GM19468 (cell line): ENCODE data around the gene JAG1.
A peak's percentile ranks its signal among the peaks of the same experiment; 100 is the strongest.

ENCODE experiments used
- ATAC-seq: cut with Tn5 transposase; IDR thresholded peaks from one replicate; pipeline ENCODE4 v1.9.1; 2021; ENCODE audit warnings: mild to moderate bottlenecking, moderate library complexity, moderate number of reproducible peaks; ENCODE audit not compliant: unreplicated experiment; ENCODE audit errors: extremely low read depth

The JAG1 gene

DNA sequence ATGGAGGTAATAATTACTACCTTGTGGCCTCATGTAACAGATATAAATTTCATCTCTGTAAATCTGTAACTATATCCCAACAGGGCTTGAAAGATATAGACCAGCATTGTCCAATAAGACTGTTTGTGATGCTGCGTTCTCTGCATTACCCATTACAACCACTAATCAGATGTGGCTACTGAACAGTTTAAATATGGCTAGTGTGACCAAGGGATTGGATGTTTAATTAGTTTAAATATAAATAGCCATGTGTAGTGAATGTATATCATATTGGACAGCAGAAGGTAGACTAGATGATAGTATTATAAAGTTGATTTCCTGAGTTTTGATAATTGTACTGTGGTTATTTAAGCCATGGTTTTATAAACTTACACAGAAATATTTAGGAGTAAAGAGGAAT lies 27.8 kb upstream of the JAG1 start:
- no peak for ATAC-seq

DNA sequence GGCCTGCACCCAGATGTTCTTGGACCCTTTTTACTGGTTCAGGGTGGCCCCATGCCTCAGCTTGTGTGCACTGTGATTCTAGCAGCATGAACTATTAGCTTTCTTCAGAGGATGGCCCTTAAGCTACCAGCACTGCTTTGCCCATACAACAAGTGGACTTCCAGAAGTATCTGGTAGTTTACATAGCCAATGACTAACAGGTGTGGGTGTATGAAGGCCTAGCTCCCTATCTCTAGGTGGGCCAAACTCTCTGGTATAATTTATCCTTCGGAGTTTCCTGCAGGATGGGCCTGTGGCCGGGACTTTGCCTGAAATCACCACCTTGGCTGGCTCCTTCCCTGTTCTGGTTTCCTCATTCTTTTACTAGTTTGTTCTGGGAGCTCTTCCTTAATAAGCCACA lies 26.1 kb upstream of the JAG1 start:
- ATAC-seq, result no peak

DNA sequence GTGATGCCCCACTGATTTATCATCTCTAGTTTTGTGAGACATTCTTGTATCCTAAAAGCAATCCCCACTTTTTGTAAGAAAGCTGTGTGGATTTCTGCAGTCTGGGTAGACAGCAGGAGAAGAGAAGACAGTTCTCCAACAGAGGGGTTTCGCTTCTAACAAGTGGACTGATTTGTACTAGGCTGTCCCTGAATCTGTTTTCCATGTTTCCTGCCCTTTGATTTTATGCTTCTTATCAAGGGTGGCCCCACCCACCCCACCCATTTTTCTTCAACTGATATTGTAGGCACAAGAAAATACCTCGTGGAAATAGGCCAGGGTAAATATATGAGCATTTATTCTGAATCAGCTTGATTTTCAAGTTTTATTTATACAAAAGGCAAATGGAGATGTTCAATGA lies 25.7 kb upstream of the JAG1 start:
- ATAC-seq, result no peak

DNA sequence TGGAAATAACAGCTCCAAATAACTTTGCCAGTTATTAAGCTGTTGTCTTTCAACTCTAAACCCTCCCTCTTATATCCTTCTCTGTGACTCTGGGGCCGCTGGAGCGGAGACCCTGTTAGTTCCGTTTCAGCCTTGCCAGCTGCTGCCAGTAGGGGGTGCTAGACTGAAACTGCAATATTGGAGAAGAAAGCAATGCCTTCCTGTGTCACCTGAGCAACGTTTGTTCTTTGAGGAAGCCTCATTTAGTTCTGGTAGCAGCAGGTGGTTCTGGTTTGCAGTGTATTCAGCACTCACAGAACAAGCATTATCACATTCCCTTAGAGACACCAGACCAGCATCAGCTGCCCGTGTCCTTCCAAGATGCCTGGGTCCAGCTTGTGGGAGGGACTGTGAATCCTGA lies 22.9 kb upstream of the JAG1 start:
- no peak for ATAC-seq

DNA sequence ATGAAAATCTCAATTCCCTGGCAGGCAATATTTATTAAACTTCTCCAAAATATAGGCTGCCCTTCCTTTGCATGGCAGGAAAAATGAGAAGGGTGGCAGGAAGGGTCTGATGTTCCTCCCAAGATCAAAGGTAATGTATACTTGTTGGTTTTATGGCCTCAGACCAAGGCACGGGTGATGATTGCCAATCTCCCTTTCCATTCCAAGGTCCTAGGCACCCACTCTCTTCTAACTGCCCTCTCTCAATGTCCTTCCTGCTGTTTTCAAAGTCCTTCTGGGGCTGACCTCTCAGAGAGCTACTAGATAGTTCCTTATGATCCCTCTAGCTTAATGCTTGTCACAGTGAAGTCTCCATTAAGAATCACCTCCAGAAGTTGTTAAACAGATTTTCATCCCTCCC lies 15.6 kb upstream of the JAG1 start:
- no peak for ATAC-seq

DNA sequence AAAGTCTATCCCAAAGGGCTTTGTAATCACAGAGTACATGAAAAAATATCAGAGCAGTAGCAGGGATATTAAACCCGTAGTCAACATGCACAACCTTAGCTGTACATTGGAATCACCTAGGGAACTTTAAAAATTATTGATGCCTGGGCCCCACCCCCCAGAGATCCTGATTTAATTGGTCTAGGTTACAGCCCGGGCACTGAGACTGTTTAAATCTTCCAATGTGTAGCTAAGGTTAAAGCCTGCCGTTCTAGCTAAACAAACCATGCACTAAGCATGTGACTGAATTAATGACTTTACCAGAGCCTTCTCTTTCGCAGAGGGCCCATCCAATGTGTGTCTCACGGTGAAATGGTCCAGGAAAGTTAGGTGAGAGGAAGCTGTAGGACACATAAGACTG lies 14.1 kb upstream of the JAG1 start:
- ATAC-seq, result no peak

DNA sequence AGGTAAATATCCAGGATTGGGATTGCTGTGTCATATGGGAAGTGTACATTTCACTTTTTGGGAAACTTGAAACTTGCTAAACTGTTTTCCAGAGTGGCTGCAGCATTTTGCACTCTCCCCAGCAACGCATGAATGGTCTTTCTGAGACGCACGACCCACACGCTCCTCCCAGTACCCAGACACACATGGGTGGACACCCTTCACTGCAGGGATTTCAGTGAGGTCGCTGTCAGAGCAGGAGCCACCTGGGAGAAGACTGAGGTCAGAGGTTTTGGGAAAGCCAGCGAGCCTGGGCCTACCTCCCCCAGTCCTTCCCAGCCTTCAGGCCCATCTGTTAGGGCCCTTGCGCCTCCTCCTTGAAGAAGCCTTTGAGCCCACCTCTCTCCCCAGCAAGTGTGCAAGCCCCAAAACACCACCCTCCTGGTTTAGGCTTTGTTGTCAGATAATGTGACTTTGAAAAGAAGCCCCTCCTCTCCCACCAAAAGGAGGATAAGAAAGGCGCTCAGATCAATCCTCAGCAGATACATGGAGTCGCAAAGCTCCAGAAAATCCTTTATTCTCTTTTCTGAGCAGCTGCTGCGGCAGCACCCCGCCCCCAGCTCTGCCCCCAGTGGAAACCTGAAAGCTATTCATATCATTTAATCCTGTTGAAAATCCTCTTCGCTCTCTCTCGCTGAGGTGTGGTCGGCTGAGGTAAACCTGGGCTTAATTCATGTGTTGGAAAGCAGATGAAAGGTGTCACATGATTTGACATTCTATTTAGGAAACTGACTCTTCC lies 12.7 kb upstream of the JAG1 start:
- no peak for ATAC-seq

DNA sequence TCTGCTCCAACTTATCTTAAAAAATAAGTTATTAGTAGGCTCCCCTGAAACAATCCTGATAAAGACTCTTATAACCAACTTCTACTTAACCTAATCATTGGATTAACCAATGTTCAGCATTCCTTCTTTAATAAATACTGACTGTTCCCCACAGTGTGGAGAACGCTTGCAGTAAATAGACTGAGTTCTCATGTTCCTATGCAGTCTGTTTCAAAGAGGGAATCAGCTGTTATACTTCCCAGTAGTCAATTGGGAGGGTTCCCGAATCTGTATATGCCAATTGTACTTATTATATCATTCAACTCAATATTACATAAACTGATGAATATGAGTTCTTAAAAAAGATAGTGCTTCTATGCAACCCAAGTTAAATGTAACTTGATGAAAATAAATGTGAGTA lies 9.7 kb upstream of the JAG1 start:
- ATAC-seq, result no peak

DNA sequence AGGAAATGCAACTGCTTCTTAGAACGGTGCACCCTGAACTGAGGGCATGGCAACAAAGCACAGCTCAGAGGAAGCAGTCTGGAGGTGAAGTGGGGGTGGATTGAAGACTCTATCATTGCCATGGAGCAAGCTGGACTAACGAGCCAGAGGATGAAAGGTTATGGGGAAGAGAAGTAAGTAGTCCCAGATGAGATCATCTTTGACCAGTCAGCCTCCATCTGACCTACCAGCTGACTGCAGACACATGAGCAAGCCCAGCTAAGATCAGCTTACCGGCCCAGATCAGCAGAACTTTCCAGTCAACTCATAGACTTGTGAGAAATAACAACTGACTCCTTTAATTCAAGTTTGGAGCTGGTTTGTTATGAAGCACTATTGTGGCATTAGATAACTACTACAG lies 9.1 kb upstream of the JAG1 start:
- ATAC-seq, result no peak

DNA sequence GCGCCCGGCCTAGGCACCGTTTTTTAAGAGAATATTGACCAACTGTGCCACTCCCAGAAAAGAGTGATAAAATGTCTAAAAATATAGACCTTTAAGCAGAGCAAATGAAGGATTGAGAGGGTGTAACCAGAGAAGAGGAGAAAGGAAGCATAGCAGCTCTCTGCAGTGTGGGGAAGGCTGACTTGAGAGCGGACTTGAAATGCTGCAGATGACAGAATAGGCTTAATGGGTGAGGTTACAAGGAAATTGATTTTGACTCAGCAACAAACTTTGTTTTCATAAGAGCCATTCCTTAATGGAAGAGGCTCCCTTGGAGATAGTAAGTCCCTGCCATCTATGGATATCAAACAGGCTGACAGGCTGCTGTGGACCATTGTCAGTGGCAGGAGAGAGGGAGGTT lies 7.7 kb upstream of the JAG1 start:
- no peak for ATAC-seq

DNA sequence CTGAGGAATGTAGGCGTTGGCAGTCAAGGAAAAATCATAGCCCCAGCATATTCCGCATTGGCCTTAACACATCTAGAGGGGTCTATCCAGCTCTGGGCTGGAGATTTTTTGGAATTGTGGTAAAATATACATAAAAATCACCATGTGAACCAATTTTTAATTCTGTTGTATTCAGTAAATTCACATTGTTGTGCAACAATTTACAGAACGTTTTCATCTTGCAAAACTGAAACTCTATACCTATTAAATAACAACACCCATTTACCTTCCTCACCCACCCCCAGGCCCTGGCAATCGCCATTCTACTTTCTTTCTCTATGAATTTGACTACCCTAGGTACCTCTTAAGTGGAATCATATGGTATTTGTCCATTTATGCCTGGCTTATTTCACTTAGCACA lies 6.8 kb upstream of the JAG1 start:
- no peak for ATAC-seq

DNA sequence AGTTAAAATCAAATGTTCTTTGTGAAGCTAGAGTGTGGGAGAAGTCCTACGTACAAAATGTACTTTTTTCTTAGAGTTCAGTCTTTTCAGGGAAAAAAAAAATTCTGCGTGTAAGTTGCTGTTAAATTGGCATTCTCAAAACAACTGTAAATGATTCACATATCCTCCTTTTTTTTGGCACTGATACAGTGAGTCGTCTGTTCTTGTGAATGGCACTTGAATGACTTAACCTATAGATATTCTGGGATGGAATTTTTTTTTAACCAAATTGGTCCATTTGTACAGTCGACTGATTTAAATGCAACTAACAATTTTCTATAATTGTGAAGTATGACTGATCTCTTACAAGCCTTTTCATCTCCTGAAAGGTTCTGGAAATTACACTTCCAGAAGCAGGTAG lies 5.5 kb upstream of the JAG1 start:
- no peak for ATAC-seq

DNA sequence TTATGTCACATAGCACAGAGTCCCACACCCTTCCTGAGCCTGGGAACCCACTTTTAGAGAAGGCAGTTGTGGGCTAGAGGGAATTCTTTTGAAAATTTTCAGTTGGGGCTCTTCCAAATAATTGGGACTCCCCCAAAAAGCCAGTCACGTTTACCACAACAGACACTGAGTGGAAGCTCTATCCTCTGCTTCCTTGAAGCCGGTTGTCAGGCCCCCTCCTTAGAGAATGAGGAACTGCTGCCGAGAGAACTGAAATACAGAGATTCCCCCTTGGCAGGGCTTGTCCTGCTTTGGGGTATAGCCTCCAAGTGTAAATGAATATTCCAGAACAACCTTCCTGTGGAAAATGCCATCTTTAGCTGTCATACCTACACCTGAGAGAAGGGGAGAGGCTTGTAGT lies 2.7 kb upstream of the JAG1 start:
- ATAC-seq, result no peak

DNA sequence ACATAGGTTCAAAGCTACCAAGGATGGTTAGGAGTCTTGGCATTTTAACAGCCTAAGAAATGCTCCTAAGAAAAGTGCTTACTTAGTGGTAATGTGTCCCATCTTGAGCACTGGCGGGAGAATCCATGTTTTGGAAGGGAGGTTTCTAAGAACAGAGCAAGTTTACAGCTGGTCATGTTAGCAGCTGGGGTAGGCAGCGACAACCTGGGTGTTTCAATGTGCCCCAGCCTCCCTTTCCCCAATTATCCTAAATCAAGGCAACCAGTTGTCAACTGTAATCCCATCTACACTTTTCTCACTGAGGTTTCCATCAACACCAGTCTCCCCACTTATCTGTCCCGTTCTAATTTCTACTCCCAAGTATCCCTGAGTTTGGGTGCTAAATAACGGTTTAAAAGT lies 1.6 kb upstream of the JAG1 start:
- no peak for ATAC-seq

DNA sequence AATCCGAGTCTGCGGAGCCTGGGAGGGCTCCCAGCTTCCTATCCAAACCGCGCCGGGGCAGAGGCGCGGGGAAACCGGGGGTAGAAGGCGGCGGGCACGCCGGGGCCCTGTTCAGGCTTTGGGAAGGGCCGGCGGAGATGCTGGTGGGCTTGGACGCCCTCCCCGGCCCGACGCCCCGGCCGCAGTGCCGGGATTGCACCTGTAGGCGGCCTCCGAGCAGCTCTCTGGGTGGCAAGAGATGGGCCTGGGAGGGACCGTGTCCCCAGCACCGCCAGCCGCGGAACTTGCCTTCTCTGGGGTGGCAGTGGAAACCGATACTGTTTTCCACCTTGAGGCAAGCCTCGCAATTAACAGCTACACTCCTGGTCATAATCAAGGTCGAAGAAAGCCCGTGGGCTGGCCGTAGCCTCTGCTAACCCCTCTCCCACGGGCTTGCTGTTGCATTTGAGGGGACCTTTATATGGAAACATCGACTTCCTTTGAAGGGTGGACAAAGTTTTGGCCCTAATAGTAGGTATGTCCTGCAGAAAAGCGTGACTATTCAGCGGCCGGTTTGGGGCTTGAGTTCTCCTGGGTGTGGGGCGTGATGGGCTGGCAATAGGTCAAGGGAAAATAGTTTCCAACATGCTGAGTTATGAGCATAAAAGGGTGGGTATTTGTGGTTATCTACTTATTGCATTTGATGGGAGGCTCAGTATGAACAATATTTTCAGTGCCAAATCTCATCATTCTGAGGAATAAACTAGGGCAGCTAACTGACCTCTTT lies 1.1 kb upstream of the JAG1 start:
- peak; percentile 16 for ATAC-seq

DNA sequence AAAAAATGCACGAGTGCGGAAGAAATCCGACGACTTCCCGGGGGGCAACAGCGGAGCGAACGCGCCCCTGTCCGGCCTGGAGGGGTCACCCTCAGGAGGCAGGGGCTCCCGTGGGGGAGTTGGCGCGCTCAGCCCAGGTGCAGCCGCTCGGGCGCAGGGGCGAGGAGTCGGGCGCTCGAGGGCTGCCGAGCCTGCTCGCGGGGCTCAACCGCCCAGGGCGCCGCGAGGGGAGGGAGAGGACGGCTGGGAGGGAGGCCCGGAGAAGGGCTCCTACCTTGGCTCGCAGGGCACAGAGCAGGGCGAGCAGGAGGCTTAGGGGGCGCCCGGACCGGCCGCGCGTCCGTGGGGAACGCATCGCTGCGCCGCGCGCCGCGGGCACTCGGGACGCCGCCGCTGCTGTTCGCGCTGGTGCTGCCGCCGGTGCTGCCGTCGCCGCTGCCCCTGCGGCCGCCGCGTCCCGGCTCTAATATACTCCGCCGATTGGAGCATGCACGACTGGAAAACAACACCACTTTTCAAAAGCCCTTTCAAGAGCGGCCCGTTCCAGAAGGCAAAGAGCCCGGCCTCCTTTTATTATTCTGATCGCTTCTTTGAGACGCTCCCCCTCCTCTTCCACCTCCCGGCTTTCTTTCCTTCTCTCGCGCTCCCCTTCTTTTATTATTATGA lies 490 bp downstream of the JAG1 start:
- ATAC-seq, result no peak

DNA sequence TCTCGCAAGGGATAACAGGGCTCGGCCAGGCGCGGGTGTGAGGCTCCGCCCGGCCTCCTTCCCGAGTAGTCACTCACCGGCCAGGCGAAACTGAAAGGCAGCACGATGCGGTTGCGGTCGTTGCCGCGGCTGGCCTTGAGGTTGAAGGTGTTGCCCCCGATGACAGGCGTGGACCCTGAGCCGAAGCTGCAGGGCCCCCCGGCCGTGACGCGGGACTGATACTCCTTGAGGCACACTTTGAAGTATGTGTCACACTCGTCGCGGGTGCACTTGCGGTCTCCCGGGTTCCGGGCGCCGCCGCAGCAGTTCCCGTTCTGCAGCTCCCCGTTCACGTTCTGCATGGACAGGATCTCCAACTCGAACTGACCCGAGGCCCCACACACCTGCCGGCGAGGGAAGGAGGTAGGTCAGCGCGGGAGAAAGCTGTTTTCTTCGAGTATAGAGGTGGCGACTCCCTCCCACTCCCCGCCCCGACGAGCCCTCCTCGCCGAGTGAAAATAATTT lies 1.1 kb downstream of the JAG1 start:
- ATAC-seq, result no peak

DNA sequence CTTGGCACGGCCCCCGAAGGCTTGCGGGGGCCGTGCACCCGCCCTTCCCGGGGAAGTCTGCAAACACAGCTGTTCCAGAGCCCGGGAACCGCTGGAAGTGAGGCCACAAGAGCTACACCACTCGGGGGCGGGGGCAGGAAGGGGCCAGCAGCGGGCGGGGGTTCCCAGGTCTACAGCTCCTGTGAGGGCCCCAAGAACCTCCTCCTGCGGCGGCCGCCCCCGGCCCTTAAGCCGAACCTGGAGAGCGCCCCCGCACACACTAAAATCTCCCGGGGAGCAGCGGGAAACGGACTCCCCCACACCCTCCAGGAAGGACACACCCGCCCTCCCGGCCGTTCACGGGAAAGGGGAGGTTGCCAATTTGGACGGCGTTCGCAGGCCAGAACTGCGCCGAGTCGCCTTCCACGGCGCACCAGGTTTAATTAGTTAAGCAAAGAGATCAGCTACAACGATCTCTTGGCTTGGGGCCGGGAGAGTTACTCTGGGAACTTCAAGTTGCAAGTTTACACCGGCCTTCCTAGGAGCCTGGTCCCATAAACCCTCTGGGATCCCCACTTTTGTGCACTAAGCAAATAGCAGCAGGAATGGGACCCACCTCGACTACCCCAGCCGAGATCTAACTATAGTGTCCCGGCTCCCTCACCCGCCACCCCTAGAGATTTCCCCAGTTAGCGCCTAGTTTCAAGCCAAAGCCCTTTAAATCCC lies 1.7 kb downstream of the JAG1 start:
- no peak for ATAC-seq

DNA sequence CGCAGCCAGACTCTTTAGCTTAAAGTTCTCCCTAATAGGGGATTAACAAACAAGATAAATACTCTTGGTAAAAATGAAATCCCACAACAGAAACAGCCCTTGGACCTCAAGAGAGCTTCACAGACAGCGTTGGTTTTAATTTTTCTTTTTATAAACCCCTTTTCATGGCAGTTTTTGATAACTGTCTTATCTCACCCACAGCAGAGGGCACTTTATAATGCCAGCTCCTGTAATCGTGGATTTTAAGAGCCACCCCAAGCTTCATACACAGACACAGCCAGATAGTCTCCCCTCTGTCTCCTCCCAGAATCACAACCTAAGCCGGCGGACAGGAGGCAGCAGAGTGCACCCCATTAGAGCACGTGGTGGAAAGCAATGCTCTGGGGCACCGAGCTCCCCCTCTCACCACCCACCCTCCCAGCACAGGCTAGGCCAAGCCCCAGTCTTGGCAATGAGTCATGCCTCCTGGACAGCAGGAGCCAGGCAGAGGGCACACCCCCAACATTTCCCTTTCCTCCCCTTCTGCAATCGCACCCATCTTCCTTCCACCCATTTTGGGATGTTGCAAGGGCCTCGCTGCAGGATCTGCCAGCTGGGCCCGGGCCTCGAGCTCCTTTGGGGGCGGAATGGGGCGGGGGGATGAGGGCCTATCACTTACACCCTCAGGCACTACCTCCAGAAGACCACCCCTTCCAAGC lies 2.4 kb downstream of the JAG1 start:
- ATAC-seq, result peak; percentile 9
